ENCODE data around the gene CCNK. TPM values are rescaled to one million over a fixed set of nuclear protein-coding genes. Genes with fewer than 3 reads are reported as not detected.

CCNK gene
- total and polyA plus RNA-seq, 11 donors = 9.1 to 35.3 (median 29.3) TPM

GRCh38 chr14:99529899-99530298 lies 48.7 kb downstream of the CCNK start:
- Histone ChIP-seq H3K4me3 (no peak overlapping the region), H3K27me3 (no peaks in the 10 kb centered on the region), H3K36me3 (no peaks in the 10 kb centered on the region), H3K4me1 (peaks cover 0 to 40% (median 18%) of the 10 kb centered on the region in 12 donors), H3K27ac (no peak overlapping the region), H3K9me3 (no peaks in the 10 kb centered on the region)
- WGBS, 4 donors = 64 to 80% (median 68%) methylated on average over 4 of the region's 4 CpGs
- ATAC-seq (no peak), DNase-seq (no peak)
- intact Hi-C loops (cut with DNase I) = loop anchor here in 4 of 10 donors (5.0 to 10.0 kb wide), 3 partner anchors 72 to 355 kb away; partner anchors contain the start of gene CCDC85C (in 2 of the 4)
- no peak for TF ChIP-seq POLR2A (IDR thresholded peaks at IDR 0.05)
- TF ChIP-seq CTCF (IDR thresholded peaks at IDR 0.05) = peak in 1 of 12 donors; percentile 6

- DNase-seq = no peak
- no peaks in the 10 kb centered on the region for H3K36me3 ChIP-seq
- H3K9me3 ChIP-seq = no peaks in the 10 kb centered on the region
- TF ChIP-seq POLR2A (IDR thresholded peaks at IDR 0.05) (no peak), CTCF (IDR thresholded peaks at IDR 0.05) (no peak)
- no peaks in the 10 kb centered on the region for H3K27me3 ChIP-seq
- no peak overlapping the region for H3K4me3 ChIP-seq
- H3K27ac ChIP-seq = peak overlapping the region in 1 of 12 donors; percentile 18
- no peak for ATAC-seq
- peaks cover 0 to 40% (median 12%) of the 10 kb centered on the region in 12 donors for H3K4me1 ChIP-seq
- intact Hi-C loops (cut with DNase I) = loop anchor here in 1 of 10 donors (10.0 kb wide), 1 partner anchor 74 kb away; the partner anchor contains the start of gene CCDC85C
- 91 to 92% (median 91%) methylated on average over 17 to 19 of the region's 19 CpGs for WGBS, 4 donors
Observed at GRCh38 chr14:99530407-99531155, 49.4 kb downstream of the CCNK start.

- WGBS, 4 donors = 55 to 61% (median 57%) methylated on average over 14 of the region's 14 CpGs
- peak overlapping the region in 2 of 12 donors; percentile 18 for H3K27ac ChIP-seq
- no peak for ATAC-seq
- no peak for TF ChIP-seq CTCF (IDR thresholded peaks at IDR 0.05)
- no peak for TF ChIP-seq POLR2A (IDR thresholded peaks at IDR 0.05)
- H3K9me3 ChIP-seq = no peaks in the 10 kb centered on the region
- no peaks in the 10 kb centered on the region for H3K36me3 ChIP-seq
- no peak for DNase-seq
- no peaks in the 10 kb centered on the region for H3K27me3 ChIP-seq
- no peak overlapping the region for H3K4me3 ChIP-seq
- peaks cover 0 to 40% (median 9%) of the 10 kb centered on the region in 12 donors for H3K4me1 ChIP-seq
- intact Hi-C loops (cut with DNase I) = loop anchor here in 1 of 10 donors (10.0 kb wide), 1 partner anchor 73 kb away; the partner anchor contains the start of gene CCDC85C
Observed at GRCh38 chr14:99531251-99532096, 50.3 kb downstream of the CCNK start.

GRCh38 chr14:99532310-99532709 lies 51.1 kb downstream of the CCNK start:
- ATAC-seq (no peak), DNase-seq (no peak)
- H3K4me3 ChIP-seq = no peak overlapping the region
- no peaks in the 10 kb centered on the region for H3K9me3 ChIP-seq
- no peaks in the 10 kb centered on the region for H3K36me3 ChIP-seq
- 86 to 92% (median 89%) methylated on average over 5 of the region's 5 CpGs for WGBS, 4 donors
- no peak for TF ChIP-seq CTCF (IDR thresholded peaks at IDR 0.05)
- no peak for TF ChIP-seq POLR2A (IDR thresholded peaks at IDR 0.05)
- no peaks in the 10 kb centered on the region for H3K27me3 ChIP-seq
- peaks cover 0 to 43% (median 13%) of the 10 kb centered on the region in 12 donors for H3K4me1 ChIP-seq
- H3K27ac ChIP-seq = no peak overlapping the region
- intact Hi-C loops (cut with DNase I) = loop anchor here in 1 of 10 donors (10.0 kb wide), 1 partner anchor 72 kb away; the partner anchor contains the start of gene CCDC85C
